Fibroblast of lung (primary cell): Measurements from ENCODE around the gene PLLP.

Experiments used
- EZH2 ChIP-seq: IDR thresholded peaks from 2 replicates; pipeline ENCODE4 v1.5.1; 2012; ENCODE audit warnings: low read length, control low read depth, mild to moderate bottlenecking; ENCODE audit errors: missing control alignments
- TF ChIP-seq, protein P1 (sequence below), 2 donors: IDR thresholded peaks in 1 of 2; conservative IDR thresholded peaks in 1 of 2; 1 replicate in 1 of 2; 2 replicates in 1 of 2; pipeline ENCODE4 v1.5.1; 2011 to 2012; ENCODE audit warnings: low read length in 2 of 2, control low read depth in 1 of 2, inconsistent platforms in 1 of 2, low read depth in 1 of 2, mild to moderate bottlenecking in 1 of 2

- no peak for TF ChIP-seq EZH2
- TF ChIP-seq, protein P1, sequence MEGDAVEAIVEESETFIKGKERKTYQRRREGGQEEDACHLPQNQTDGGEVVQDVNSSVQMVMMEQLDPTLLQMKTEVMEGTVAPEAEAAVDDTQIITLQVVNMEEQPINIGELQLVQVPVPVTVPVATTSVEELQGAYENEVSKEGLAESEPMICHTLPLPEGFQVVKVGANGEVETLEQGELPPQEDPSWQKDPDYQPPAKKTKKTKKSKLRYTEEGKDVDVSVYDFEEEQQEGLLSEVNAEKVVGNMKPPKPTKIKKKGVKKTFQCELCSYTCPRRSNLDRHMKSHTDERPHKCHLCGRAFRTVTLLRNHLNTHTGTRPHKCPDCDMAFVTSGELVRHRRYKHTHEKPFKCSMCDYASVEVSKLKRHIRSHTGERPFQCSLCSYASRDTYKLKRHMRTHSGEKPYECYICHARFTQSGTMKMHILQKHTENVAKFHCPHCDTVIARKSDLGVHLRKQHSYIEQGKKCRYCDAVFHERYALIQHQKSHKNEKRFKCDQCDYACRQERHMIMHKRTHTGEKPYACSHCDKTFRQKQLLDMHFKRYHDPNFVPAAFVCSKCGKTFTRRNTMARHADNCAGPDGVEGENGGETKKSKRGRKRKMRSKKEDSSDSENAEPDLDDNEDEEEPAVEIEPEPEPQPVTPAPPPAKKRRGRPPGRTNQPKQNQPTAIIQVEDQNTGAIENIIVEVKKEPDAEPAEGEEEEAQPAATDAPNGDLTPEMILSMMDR (conservative IDR thresholded peaks at IDR 0.05 in 1 of 2, IDR thresholded peaks at IDR 0.05 in 1 of 2; ENCODE audit: low read depth in 1 of 2, low read length in 2 of 2) = peak; percentile 90 to 94
Observed at GRCh38 chr16:57300387-57301125, 16.1 kb upstream of the PLLP start.
